Natural killer cell (primary cell): Measurements from ENCODE around the gene CRIP1. TPM values are rescaled to one million over a fixed set of nuclear protein-coding genes. Genes with fewer than 3 reads are reported as not detected.
A peak's percentile ranks its signal among the peaks of the same experiment; 100 is the strongest.

Experiments
- ATAC-seq, 3 donors: fragments of 150-1000 bp in 2 of 3; fragments of 200-7000 bp in 1 of 3; cut with Tn5 transposase; 1 replicate in 1 of 3; 2 replicates in 2 of 3; pipeline ENCODE4 v1.10.0; 2021; ENCODE audit warnings: mild to moderate bottlenecking in 2 of 3, moderate library complexity in 2 of 3
- DNase-seq, 2 donors: peaks; one replicate each; pipeline versions ENCODE4 v3.0.0 to v3.0.0-alpha.2; 2013 to 2021; ENCODE audit warnings: mixed read lengths in 1 of 2
- H3K27ac ChIP-seq: one replicate; pipeline ENCODE4 v1.5.1; 2013; ENCODE audit warnings: mild to moderate bottlenecking, low read length
- H3K27me3 ChIP-seq: one replicate; pipeline ENCODE4 v1.6.1; 2013; ENCODE audit warnings: low read length; ENCODE audit not compliant: control insufficient read depth, insufficient read depth
- H3K36me3 ChIP-seq: one replicate; pipeline ENCODE4 v1.6.1; 2013; ENCODE audit warnings: low read length; ENCODE audit not compliant: control insufficient read depth, insufficient read depth
- H3K4me1 ChIP-seq: one replicate; pipeline ENCODE4 v1.6.1; 2013; ENCODE audit warnings: low read length; ENCODE audit not compliant: control insufficient read depth, insufficient read depth
- H3K4me3 ChIP-seq: one replicate; pipeline ENCODE4 v1.5.1; 2013; ENCODE audit warnings: low read length
- H3K9me3 ChIP-seq: one replicate; pipeline ENCODE4 v1.6.1; 2013; ENCODE audit warnings: low read length; ENCODE audit not compliant: control insufficient read depth, insufficient read depth
- H3K27ac Mint-ChIP-seq, 2 donors: one replicate each; pipeline ENCODE4 v1.8.0; 2022; ENCODE audit warnings: mild to moderate bottlenecking in 2 of 2, mixed read lengths in 2 of 2, moderate library complexity in 1 of 2
- H3K27me3 Mint-ChIP-seq, 2 donors: one replicate each; pipeline ENCODE4 v1.8.0; 2022; ENCODE audit warnings: low read depth in 2 of 2, mixed read lengths in 2 of 2
- H3K36me3 Mint-ChIP-seq: one replicate; pipeline ENCODE4 v1.8.0; 2022; ENCODE audit warnings: mixed read lengths
- H3K4me1 Mint-ChIP-seq, 2 donors: one replicate each; pipeline ENCODE4 v1.8.0; 2022; ENCODE audit warnings: mixed read lengths in 2 of 2
- H3K4me3 Mint-ChIP-seq: one replicate; pipeline ENCODE4 v1.8.0; 2022; ENCODE audit warnings: mild to moderate bottlenecking, moderate library complexity, mixed read lengths
- H3K9me3 Mint-ChIP-seq, 2 donors: one replicate each; pipeline ENCODE4 v1.8.0; 2022; ENCODE audit warnings: mixed read lengths in 2 of 2
- CTCF ChIP-seq: fragments of 200-600 bp; IDR thresholded peaks from one replicate; pipeline ENCODE4 v1.8.0; 2022; ENCODE audit warnings: antibody characterized with exemption
- WGBS: methylation state at CpG from one replicate; pipeline ENCODE4 v1.1.7; 2013; ENCODE audit warnings: missing lambda C conversion rate; ENCODE audit not compliant: insufficient coverage; 5-methylcytosine and 5-hydroxymethylcytosine counted together
- intact Hi-C: fragments of 100-400 bp; cut with micrococcal nuclease; formaldehyde crosslinking; loops from one replicate; pipeline ENCODE4 v1.14.2; 2022
- total RNA-seq, 4 donors: library from RNA; stranded (reverse); fragments of 120-200 nt in 1 of 4; gene quantifications; one replicate each; pipeline versions ENCODE4 v1.2.3 to v1.2.4, GENCODE V29; 2013 to 2022

CRIP1 gene
- total RNA-seq, 3 donors from 2014 or later (not counting 1 experiment from before 2014, with no cell fraction given): 276 to 334 (median 290) TPM

GRCh38 chr14:105491366-105491973 is 4.8 kb downstream of the CRIP1 start:
- Histone ChIP-seq H3K27me3 (no peaks in the 10 kb centered on the region), H3K4me1 (peaks cover 42% of the 10 kb centered on the region), H3K4me3 (peak overlapping the region; percentile 50), H3K9me3 (no peaks in the 10 kb centered on the region), H3K36me3 (peaks cover 9% of the 10 kb centered on the region), H3K27ac (peak overlapping the region; percentile 92)
- TF ChIP-seq CTCF: no peak
- Mint-ChIP-seq H3K4me1 (peaks cover 18 to 43% of the 10 kb centered on the region in 2 donors), H3K9me3 (no peaks in the 10 kb centered on the region), H3K36me3 (no peaks in the 10 kb centered on the region), H3K27ac (peak overlapping the region; percentile 94 to 100), H3K4me3 (peak overlapping the region; percentile 90), H3K27me3 (no peaks in the 10 kb centered on the region)
- intact Hi-C loops: loop anchor here (1.0 to 5.0 kb wide), 4 partner anchors 36 to 470 kb away; partner anchors contain the start of genes BRF1, CDCA4, TEX22 and TMEM121
- ATAC-seq (peak; percentile 35 to 56 (median 42)), DNase-seq (peak; percentile 88 to 91)
- 1% methylated on average over 53 of the region's 53 CpGs for WGBS

GRCh38 chr14:105492031-105492970 is 5.6 kb downstream of the CRIP1 start:
- Histone ChIP-seq H3K27ac (peak overlapping the region; percentile 92), H3K4me3 (no peak overlapping the region), H3K9me3 (no peaks in the 10 kb centered on the region), H3K36me3 (peaks cover 9% of the 10 kb centered on the region), H3K4me1 (peaks cover 37% of the 10 kb centered on the region), H3K27me3 (no peaks in the 10 kb centered on the region)
- H3K4me1 Mint-ChIP-seq: peaks cover 18 to 39% of the 10 kb centered on the region in 2 donors
- no peak for ATAC-seq
- H3K27ac Mint-ChIP-seq: peak overlapping the region; percentile 94 to 100
- no peak for DNase-seq
- H3K4me3 Mint-ChIP-seq: peak overlapping the region; percentile 90
- no peak for TF ChIP-seq CTCF
- H3K9me3 Mint-ChIP-seq: no peaks in the 10 kb centered on the region
- H3K36me3 Mint-ChIP-seq: no peaks in the 10 kb centered on the region
- intact Hi-C loops: loop anchor here (5.0 kb wide), 2 partner anchors 35 to 95 kb away; partner anchors contain the start of genes TEX22 and TMEM121
- 95% methylated on average over 24 of the region's 24 CpGs for WGBS
- H3K27me3 Mint-ChIP-seq: no peaks in the 10 kb centered on the region

GRCh38 chr14:105492971-105493871 is 6.5 kb downstream of the CRIP1 start:
- peaks cover 13 to 29% of the 10 kb centered on the region in 2 donors for H3K4me1 Mint-ChIP-seq
- H3K4me3 Mint-ChIP-seq: peak overlapping the region; percentile 61
- ATAC-seq (no peak), DNase-seq (no peak)
- intact Hi-C loops: loop anchor here (5.0 kb wide), 2 partner anchors 34 to 96 kb away; partner anchors contain the start of genes TEX22 and TMEM121
- no peaks in the 10 kb centered on the region for H3K9me3 ChIP-seq
- peak overlapping the region in 1 of 2 donors; percentile 41 for H3K27ac Mint-ChIP-seq
- peaks cover 31% of the 10 kb centered on the region for H3K4me1 ChIP-seq
- no peaks in the 10 kb centered on the region for H3K9me3 Mint-ChIP-seq
- no peak overlapping the region for H3K4me3 ChIP-seq
- WGBS: 93% methylated on average over 20 of the region's 20 CpGs
- H3K27ac ChIP-seq: no peak overlapping the region
- H3K27me3 ChIP-seq: no peaks in the 10 kb centered on the region
- H3K36me3 ChIP-seq: peaks cover 9% of the 10 kb centered on the region
- H3K27me3 Mint-ChIP-seq: no peaks in the 10 kb centered on the region
- no peaks in the 10 kb centered on the region for H3K36me3 Mint-ChIP-seq
- no peak for TF ChIP-seq CTCF
